Right lobe of liver (tissue), 4 donors: ENCODE data around the gene KRTAP3-3.

Experiments
- CTCF ChIP-seq, 4 donors: fragments of 200-600 bp in 3 of 4; fragments of 450-650 bp in 1 of 4; IDR thresholded peaks; one replicate each; pipeline versions ENCODE4 v1.5.1 to v1.8.0; 2016 to 2022; ENCODE audit warnings: antibody characterized with exemption in 4 of 4, mild to moderate bottlenecking in 2 of 4
- POLR2A ChIP-seq: fragments of 450-650 bp; IDR thresholded peaks from one replicate; pipeline ENCODE4 v1.6.1; 2017; ENCODE audit warnings: antibody characterized with exemption, mild to moderate bottlenecking
- donor health status: DM: no; HTN: no; CAD: no.
- donor health status: DM: no; HTN: no; CAD: no.
- donor health status: DM: no; HTN: yes; CAD: no.

GRCh38 chr17:40960144-40960543 lies 33.8 kb downstream of the KRTAP3-3 start:
- no peak for TF ChIP-seq CTCF (IDR thresholded peaks at IDR 0.05)
- TF ChIP-seq POLR2A: no peak
